GOT3 (cell line): ENCODE data around the gene AP2B1.
"Not testable (repeated sequence)": the region's sequence is repeated elsewhere in the genome, so short reads cannot be mapped to it uniquely, and the experiment has no call there.

Experiments used
- DNase-seq: peaks from one replicate; lab custom pipeline; 2025; ENCODE audit warnings: mixed read lengths; lab: John Stamatoyannopoulos, UW

Gene AP2B1

GRCh38 chr17:35577830-35578196, 9.3 kb upstream of the AP2B1 start:
- DNase-seq, result no peak

DNA sequence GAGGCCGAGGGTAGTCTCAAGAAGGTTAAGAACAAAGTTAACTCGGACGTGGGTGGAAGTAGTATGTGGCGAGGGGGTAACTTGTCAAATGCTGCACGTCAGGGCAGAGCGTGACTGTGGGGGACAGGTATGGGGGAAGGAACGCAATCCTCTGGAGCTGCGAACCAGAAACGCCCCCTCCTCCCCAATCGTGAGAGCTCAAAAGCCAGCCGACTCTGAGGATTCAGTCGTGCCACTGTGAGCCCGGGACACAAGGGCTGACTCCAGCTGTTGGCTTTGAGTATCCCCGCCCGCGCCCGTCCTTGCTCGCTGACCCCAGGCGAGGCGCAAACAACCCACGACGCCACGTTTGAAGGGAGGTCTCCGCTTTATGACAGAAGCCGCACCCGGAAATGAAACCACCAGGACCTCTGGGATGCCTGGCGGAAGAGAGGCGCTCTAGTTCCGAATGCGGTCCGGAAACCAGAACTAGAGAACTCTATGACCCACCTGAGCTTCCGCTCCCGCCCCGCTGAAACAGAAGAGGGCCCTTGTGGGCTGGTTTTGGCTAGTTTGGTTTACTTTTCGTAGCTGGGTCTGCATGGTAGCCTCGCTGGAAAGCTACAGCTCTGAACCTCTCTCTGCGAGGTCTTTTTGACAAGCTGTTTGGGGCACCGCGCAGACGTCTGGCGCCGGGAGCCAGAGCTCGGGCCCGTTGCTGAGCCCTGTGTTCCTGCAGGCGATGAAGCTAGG, 8.8 kb upstream of the AP2B1 start, which contains the start of gene PEX12:
Gene PEX12 (minus strand): TSS at position 375 of the 732 bp plus-strand sequence. CDS start 550 bp downstream, outside the sequence.
- DNase-seq, result peak; percentile 45

- DNase-seq, result no peak
Measured at GRCh38 chr17:35578929-35579432, 8.1 kb upstream of the AP2B1 start.

DNA sequence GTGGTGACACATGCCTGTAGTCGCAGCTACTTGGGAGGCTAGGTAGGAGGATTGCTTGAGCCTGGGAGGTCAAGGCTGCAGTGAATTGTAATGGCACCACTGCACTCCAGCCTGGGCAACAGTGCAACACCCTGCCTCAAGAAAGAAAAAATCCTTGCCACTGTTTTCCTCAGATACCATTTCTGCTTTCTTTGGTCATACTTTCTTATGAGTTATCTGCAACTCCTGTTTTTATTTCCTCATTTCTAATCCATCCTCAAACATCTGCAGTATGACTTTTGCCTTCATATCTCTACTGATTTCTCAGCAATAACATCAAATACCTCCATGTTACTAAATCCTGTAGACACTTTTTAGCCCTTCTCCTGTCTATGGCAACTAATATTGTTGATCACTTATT, 3.1 kb upstream of the AP2B1 start:
- no peak for DNase-seq

DNA sequence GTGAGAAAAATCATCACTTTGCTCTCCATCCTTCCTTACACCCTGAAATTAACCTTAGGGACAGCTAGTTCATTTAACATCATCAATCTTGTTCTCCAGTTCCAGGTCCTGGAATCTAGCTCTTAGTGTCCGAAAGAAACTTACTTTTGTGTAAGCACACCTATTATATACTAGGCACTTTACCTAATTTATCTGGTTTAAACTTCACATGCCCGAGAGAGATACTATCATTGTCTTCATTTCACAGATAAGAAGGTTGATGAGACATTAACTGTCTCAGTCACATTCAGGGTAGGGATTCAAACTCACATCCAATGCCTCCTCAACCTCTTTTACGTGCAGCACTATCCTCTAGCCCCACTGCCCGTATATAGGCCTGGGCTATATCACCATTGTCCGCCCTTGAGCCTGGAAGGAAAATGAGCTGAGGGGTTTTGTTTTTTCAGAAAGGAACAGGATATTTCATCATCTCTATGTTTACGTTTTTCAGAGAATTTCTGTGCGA, 501 bp upstream of the AP2B1 start:
- DNase-seq, result no peak

GRCh38 chr17:35588196-35588920, 1.2 kb downstream of the AP2B1 start:
- DNase-seq, result no peak

DNA sequence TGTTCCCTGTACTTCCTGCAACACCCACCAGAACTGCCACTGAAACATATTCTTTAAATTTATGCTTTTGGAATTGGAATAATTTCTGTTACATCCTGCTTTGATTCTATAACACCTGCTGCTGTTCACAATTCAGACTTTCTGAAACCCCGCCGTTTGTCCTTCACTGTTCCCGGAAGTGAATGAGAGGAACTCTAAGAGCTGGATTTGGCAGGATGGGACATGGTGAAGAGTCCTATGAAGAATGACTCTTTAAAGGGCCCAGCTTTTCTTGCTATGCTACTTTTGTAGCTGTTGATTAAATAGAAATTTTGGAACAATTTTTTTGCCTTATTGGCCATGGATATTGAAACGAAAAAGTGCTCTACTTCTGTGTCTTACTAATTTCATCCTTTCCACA, 8.9 kb downstream of the AP2B1 start:
- no peak for DNase-seq

GRCh38 chr17:35596530-35597233, 9.6 kb downstream of the AP2B1 start:
- no peak for DNase-seq

GRCh38 chr17:35597604-35598003, 10.5 kb downstream of the AP2B1 start:
- DNase-seq, result no peak

GRCh38 chr17:35603674-35604073, 16.6 kb downstream of the AP2B1 start:
- no peak for DNase-seq

- DNase-seq, result no peak
Measured at GRCh38 chr17:35605678-35606077, 18.6 kb downstream of the AP2B1 start.

GRCh38 chr17:35607239-35607847, 20.2 kb downstream of the AP2B1 start:
- no peak for DNase-seq

- no peak for DNase-seq
Measured at GRCh38 chr17:35609831-35610230, 22.7 kb downstream of the AP2B1 start.

- not testable (repeated sequence) for DNase-seq
Measured at GRCh38 chr17:35610746-35611145, 23.6 kb downstream of the AP2B1 start.

DNA sequence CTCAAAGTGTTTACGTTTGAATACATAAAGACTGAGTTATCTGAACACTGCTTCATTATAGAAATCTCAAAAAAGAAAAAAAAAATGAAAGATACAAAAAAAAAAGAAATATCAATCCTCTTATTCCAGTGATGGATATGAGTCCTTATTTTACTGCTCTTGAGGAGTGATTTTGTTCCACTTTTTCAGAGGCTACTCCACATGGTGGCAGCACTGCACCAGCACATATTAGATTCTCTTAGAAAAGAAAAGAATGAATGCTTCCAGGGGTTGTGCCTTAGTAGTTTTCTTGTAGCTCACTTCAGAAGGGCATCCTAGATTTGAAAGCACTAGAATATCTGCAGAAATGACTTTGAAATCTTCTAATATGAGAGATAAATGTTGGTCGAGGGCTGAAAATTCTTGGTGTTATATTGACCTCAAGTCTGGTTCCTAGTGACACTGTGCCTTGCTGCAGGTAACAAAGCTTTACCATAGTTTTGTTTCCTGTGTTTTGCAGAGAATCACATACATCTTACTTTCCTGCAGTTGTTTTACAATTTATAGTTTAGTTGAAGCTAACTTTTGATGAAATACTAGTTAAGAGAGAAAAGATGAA, 25.9 kb downstream of the AP2B1 start:
- DNase-seq, result no peak

DNA sequence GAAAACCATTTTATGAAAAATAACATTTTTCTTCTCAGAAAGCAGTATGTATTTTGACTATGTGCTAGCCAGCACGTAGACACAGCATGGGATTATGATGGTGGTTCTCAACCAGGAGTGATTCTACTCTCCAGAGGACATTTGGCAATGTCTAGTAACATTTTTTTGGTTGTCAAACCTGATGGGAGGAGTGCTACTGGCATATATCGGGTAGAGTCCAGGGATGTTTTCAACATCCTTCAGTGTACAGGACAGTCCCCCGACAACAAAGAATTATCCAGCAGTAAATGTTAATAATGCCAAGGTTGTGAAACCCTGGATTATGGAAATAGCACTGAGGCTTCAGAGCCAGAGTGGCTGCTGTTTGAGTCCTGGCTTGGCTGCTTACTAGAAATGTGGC, 27.7 kb downstream of the AP2B1 start:
- no peak for DNase-seq

DNA sequence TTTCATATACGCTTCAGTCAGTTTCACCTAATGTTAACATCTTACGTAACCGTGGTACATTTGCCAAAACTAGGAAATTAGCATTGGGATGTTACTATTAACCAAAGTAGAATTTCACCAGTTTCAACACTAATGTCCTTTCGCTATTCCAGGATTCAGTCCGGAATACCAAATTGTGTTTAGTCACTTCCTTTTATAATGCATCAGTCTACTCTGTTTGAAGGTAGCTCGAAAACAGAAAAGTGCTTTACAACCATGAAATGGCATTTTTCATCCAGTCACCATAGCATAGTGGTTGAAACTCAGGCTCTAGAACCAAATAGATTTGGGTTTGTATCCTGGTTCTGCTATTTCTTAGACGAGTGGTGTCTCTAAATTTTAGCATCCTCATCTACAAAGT, 29.4 kb downstream of the AP2B1 start:
- no peak for DNase-seq

GRCh38 chr17:35617505-35617904, 30.4 kb downstream of the AP2B1 start:
- no peak for DNase-seq

GRCh38 chr17:35618628-35619027, 31.5 kb downstream of the AP2B1 start:
- DNase-seq, result no peak

DNA sequence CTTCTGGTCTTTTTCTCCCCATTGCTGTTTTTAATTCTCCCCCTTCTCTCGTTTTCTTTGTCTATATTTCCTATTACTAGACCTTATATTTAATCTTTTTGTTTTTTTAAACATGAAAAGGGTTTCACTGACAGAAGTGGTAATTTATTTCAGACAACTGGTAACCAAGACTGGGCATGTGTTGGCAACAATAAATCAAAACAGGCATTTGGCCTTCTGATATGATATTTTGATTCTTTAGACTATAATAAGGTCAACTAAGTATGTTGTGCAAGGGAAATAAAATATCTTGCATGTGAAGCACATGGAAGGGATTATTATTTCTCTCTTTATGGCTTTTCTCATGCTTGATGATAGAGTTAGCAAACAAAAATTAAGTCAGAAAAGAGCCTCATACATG, 34.6 kb downstream of the AP2B1 start:
- no peak for DNase-seq

GRCh38 chr17:35627417-35627816, 40.3 kb downstream of the AP2B1 start:
- no peak for DNase-seq
